NCI-H2107 treated with DMSO at 0.1 percent for 48 hours (cell line): ENCODE measurements around the gene LAMP5.

Experiments
- DNase-seq: peaks from one replicate; lab custom pipeline; 2025; ENCODE audit not compliant: unreplicated experiment; lab: John Stamatoyannopoulos, UW

The LAMP5 gene

GRCh38 chr20:9514461-9515213 is at the start of gene LAMP5:
Gene LAMP5, plus strand, starts transcription at chr20:9514590. Its CDS starts 263 bp downstream, at chr20:9514853.
- DNase-seq, result peak; percentile 35

GRCh38 chr20:9467995-9468394 is 46.4 kb upstream of the LAMP5 start:
- DNase-seq, result no peak

- DNase-seq, result no peak
These were observed 39.5 kb upstream of the LAMP5 start for GRCh38 chr20:9474835-9475415.

GRCh38 chr20:9475456-9475855 is 38.9 kb upstream of the LAMP5 start:
- DNase-seq, result no peak

GRCh38 chr20:9476174-9476573 is 38.2 kb upstream of the LAMP5 start:
- no peak for DNase-seq

GRCh38 chr20:9476637-9477036 is 37.8 kb upstream of the LAMP5 start:
- no peak for DNase-seq

- DNase-seq, result no peak
These were observed 35.6 kb upstream of the LAMP5 start for GRCh38 chr20:9478771-9479170.

GRCh38 chr20:9480066-9480465 is 34.3 kb upstream of the LAMP5 start:
- no peak for DNase-seq

- DNase-seq, result no peak
These were observed 32.2 kb upstream of the LAMP5 start for GRCh38 chr20:9482180-9482579.

- DNase-seq, result no peak
These were observed 31.3 kb upstream of the LAMP5 start for GRCh38 chr20:9483131-9483530.

GRCh38 chr20:9485614-9486340 is 28.6 kb upstream of the LAMP5 start:
- DNase-seq, result no peak

- DNase-seq, result no peak
These were observed 27.2 kb upstream of the LAMP5 start for GRCh38 chr20:9487231-9487630.

- DNase-seq, result no peak
These were observed 26.3 kb upstream of the LAMP5 start for GRCh38 chr20:9488063-9488462.

- DNase-seq, result no peak
These were observed 24.2 kb upstream of the LAMP5 start for GRCh38 chr20:9490161-9490560.

- no peak for DNase-seq
These were observed 23.8 kb upstream of the LAMP5 start for GRCh38 chr20:9490631-9491030.

GRCh38 chr20:9491324-9491723 is 23.1 kb upstream of the LAMP5 start:
- DNase-seq, result no peak

- DNase-seq, result no peak
These were observed 22.3 kb upstream of the LAMP5 start for GRCh38 chr20:9492067-9492466.

GRCh38 chr20:9493803-9494202 is 20.6 kb upstream of the LAMP5 start:
- DNase-seq, result no peak

- no peak for DNase-seq
These were observed 18.7 kb upstream of the LAMP5 start for GRCh38 chr20:9495701-9496100.

GRCh38 chr20:9496155-9496554 is 18.2 kb upstream of the LAMP5 start:
- DNase-seq, result no peak

- DNase-seq, result no peak
These were observed 16.1 kb upstream of the LAMP5 start for GRCh38 chr20:9498322-9498721.
